Activated CD8-positive, alpha-beta memory T cell treated with anti-CD3 and anti-CD28 coated beads for 36 hours (primary cell): ENCODE measurements around the gene SHROOM3. TPM values are rescaled to one million over a fixed set of nuclear protein-coding genes. Genes with fewer than 3 reads are reported as not detected.
"Not testable (repeated sequence)": the region's sequence is repeated elsewhere in the genome, so short reads cannot be mapped to it uniquely, and the experiment has no call there.

Experiments used
- CTCF ChIA-PET: fragments of 350-600 bp; sonication (Branson Sonifier 250); formaldehyde crosslinking; loops from one replicate; lab custom pipeline; 2021; ENCODE audit warnings: antibody characterized with exemption; lab: Charles Lee
- POLR2A ChIA-PET: fragments of 350-600 bp; sonication (Branson Sonifier 250); formaldehyde crosslinking; loops from one replicate; lab custom pipeline; 2021; ENCODE audit warnings: antibody characterized with exemption; lab: Charles Lee
- total RNA-seq, 2 experiments: library from RNA; stranded (reverse); gene quantifications; one replicate each; pipeline ENCODE4 v1.2.3, GENCODE V29; 2021

The SHROOM3 gene
- total RNA-seq, 2 experiments from 2014 or later, result not detected

- CTCF ChIA-PET, result interaction anchor here (0.7 kb wide), 1 partner anchor 42 kb away, joined by 3 read pairs; no protein-coding TSS in a partner anchor
These were observed 6.9 kb downstream of the SHROOM3 start for GRCh38 chr4:76441881-76442280.

DNA sequence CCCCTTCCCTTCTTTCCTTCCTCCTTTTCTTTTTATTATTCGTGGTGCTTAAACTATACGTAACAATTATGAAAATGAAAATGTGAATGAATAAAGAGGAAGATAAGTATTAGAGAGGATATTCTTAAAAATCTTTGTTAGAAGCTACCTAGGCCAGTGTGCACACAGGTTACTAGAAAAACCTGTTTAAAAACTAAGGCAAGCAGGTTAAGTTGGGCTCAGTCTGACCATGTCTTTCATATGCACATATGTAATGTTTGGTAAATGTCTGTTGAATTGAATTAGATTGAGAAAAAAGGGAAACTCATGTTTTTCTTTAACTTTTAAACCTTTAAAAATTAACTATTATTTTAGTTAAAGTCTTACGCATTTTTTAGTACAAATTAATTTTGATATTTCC, 7.8 kb downstream of the SHROOM3 start:
- ChIA-PET CTCF (no interaction called here), POLR2A (no interaction called here)

More at GRCh38 chr4:76441881-76442280, 6.9 kb downstream of the SHROOM3 start:
- POLR2A ChIA-PET, result no interaction called here

DNA sequence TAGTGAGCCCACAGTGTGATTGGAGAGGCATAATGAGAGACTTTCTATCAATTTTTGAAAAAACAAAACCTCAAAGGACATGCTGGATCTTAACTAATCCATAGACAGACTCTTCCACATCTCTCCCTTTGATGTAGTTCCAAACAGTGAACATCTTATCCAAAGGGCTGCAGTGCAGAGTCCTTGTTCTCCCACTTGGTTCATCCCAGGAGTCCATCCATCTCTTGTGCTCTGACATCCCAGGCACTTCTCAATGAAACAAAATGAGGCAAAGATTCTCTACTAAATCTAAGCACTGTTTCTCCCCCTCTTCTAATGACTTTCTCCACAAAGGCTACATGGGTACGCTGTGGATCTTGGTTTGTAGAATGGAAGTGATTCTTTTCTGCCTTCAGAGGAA, 8.3 kb downstream of the SHROOM3 start:
- ChIA-PET CTCF (no interaction called here), POLR2A (no interaction called here)

GRCh38 chr4:76445911-76446310, 10.9 kb downstream of the SHROOM3 start:
- POLR2A ChIA-PET, result no interaction called here

GRCh38 chr4:76447393-76447851, 12.4 kb downstream of the SHROOM3 start:
- POLR2A ChIA-PET, result no interaction called here
- CTCF ChIA-PET, result no interaction called here

More at GRCh38 chr4:76445911-76446310, 10.9 kb downstream of the SHROOM3 start:
- CTCF ChIA-PET, result no interaction called here

DNA sequence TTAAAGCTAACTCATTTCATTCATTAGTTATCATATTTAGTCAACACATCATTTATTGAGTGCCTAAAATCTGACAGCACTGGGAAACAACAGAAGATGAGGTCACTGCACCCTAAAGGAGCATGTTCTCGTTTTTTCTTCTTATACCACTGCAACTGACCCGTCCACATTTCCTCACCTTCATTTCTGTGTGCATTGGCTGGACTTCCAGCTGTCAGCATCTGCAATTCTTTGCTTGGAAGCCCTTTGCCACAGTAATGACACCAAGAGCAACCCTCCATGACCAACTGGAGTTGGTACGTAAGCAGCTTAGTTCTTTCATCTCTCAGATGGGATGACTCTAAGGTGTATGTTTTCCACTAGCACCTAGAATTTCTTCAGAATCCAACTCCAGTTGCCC, 13.2 kb downstream of the SHROOM3 start:
- POLR2A ChIA-PET, result no interaction called here
- CTCF ChIA-PET, result no interaction called here

DNA sequence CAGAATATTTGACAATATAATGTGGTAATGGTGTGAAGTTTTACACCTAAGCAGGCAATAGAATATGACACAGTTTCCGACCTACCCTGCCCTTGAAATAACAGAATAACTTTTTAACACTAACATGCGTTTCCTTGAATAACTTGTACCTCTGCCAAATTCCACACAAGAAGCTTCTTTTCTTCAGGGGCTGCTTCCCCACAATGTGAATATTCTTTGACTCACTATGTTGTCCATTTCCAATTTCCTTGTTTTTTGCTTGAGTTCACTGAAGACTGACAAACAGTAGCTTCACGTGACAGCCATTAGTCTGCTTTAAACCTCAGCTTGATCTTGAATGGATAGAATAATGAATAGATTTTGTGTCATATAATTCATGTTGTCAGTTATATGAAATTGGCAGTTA, 14.3 kb downstream of the SHROOM3 start:
- CTCF ChIA-PET, result interaction anchor here (0.5 kb wide), 1 partner anchor 184 kb away, joined by 3 read pairs; no protein-coding TSS in a partner anchor
- POLR2A ChIA-PET, result no interaction called here

- ChIA-PET POLR2A (no interaction called here), CTCF (interaction anchor here (0.5 kb wide), 1 partner anchor 184 kb away, joined by 3 read pairs; no protein-coding TSS in a partner anchor)
These were observed 14.8 kb downstream of the SHROOM3 start for GRCh38 chr4:76449833-76450232.

DNA sequence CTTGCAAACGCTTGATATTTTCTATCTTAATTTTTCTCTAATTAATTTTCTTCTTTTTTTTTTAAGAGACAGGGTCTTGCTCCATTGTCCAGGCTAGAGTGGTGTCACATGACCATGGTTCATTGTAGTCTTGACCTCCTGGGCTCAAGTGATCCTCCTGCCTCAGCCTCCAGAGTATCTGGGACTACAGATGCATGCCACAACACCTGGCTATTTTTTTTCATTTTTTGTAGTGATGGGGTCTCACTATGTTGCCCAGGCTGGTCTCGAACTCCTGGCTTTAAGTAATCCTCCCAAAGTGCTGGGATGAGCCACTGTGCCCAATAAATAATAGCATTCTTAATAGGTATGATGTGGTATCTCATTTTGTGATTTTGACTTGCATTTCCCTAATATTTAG, 18.2 kb downstream of the SHROOM3 start:
- ChIA-PET POLR2A (no interaction called here), CTCF (no interaction called here)

DNA sequence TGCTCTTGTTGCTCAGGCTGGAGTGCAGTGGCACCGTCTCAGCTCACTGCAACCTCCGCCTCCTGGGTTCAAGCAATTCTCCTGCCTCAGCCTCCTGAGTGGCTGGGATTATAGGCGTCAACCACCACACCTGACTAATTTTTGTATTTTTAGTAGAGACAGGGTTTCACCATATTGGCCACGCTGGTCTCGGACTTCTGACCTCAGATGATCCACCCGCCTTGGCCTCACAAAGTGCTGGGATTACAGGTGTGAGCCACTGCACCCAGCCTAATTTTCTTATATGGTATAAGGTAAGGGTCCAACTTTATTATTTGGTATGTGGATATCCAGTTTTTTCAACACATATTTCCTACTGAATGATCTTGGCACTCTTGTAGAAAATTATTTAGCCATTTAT, 19.0 kb downstream of the SHROOM3 start:
- POLR2A ChIA-PET, CTCF ChIA-PET: not testable (repeated sequence)

DNA sequence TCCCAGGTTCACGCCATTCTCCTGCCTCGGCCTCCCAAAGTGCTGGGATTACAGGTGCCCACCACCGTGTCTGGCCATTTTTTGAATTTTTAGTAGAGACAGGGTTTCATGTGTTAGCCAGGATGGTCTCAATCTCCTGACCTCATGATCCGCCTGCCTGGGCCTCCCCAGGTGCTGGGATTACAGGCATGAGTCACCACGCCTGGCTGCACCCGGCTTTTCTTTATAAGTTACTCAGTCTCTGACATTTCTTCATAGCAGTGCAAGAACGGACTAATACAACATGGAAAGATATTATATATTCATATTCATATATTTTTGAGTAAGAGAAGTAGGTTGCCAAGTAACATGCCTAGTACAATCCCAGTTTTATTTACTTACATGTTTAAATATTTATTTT, 22.9 kb downstream of the SHROOM3 start:
- ChIA-PET CTCF (no interaction called here), POLR2A (no interaction called here)

GRCh38 chr4:76458297-76458696, 23.3 kb downstream of the SHROOM3 start:
- CTCF ChIA-PET, result no interaction called here
- POLR2A ChIA-PET, result no interaction called here

DNA sequence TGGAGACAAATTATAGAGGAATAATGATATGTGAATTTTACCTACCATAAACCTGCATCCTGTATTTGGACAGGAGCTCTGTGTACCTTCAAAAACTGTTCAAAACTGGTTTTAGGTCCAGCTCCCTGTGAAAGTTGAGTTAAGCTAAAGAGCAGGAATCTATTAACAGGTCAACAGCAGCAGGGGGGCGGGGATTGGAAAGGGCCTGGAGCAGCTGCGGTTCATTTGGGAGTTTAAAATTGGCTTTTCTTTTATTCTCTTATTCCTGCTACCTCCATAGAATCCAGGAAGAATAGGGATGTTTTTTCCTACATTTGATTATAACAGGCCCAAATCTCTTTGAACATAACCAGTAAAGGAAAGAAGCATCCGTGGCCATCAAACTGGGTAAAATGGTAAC, 23.8 kb downstream of the SHROOM3 start:
- ChIA-PET POLR2A (no interaction called here), CTCF (no interaction called here)

- ChIA-PET CTCF (no interaction called here), POLR2A (no interaction called here)
These were observed 24.3 kb downstream of the SHROOM3 start for GRCh38 chr4:76459291-76459723.

DNA sequence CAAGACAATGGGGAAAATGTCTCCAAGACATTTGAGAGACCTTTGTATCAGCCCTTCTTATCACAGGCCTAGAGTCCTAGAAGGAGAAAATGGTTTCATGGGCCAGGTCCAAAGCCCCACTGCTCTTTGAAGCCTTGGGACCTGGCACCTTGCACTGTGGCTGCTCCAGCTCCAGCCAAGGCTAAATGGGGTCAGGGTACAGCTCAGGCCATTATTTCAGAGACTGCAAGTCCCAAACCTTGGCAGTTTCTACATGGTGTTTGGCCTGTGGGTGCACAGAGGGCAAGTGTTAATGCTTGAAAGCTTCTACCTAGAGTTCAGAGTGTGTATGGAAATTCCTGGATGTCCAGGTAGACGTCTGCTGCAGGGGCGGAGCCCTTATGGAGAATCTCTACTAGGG, 28.5 kb downstream of the SHROOM3 start:
- ChIA-PET CTCF (no interaction called here), POLR2A (no interaction called here)

- ChIA-PET POLR2A (no interaction called here), CTCF (no interaction called here)
These were observed 35.0 kb downstream of the SHROOM3 start for GRCh38 chr4:76470064-76470463.

DNA sequence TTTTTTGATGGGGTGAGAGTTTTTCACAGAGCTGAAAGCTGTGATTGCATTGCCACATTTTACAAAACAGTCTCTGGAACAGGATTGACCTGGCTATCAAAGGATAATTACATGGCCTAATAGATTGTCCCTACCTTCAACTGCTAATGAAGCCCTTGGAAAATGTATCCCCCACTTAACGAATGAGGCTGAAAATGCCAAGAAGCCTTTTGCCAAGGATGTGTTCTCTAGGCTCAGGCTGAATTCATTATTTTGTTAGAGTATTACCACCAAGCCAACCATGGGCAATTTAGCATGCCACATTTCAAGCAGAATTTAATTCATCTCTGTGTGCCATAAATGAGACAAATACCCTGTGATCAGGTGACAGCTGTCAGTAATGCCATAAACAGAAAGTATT, 35.5 kb downstream of the SHROOM3 start:
- ChIA-PET POLR2A (no interaction called here), CTCF (no interaction called here)

GRCh38 chr4:76476571-76476970, 41.5 kb downstream of the SHROOM3 start:
- POLR2A ChIA-PET, result no interaction called here

DNA sequence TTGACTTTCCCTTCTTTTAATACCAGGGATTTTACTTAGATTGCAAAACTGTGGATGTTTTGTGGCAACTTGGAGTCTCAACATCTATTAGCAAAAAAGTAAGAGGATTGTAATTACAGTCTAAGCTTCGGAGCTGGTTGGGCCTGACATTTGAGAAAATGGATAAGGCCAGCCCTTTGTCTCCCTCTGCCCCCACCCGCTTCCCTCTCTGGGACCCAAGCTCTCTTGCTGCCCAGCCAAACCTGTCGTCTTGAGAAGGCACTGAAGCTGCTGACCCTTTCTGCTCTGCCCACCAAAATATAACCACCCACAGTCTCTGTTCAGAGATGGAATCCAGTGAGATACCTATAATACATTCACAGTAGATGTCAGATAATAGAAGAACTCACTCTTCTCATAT, 49.6 kb downstream of the SHROOM3 start:
- CTCF ChIA-PET, result no interaction called here
- POLR2A ChIA-PET, result no interaction called here

More at GRCh38 chr4:76476571-76476970, 41.5 kb downstream of the SHROOM3 start:
- CTCF ChIA-PET, result no interaction called here

- POLR2A ChIA-PET, result no interaction called here
- CTCF ChIA-PET, result no interaction called here
These were observed 50.4 kb downstream of the SHROOM3 start for GRCh38 chr4:76485450-76485849.

GRCh38 chr4:76486588-76487276, 51.7 kb downstream of the SHROOM3 start:
- POLR2A ChIA-PET, result no interaction called here
- CTCF ChIA-PET, result no interaction called here
